ENCODE results near the gene NPBWR2. TPM values are rescaled to one million over a fixed set of nuclear protein-coding genes. Genes with fewer than 3 reads are reported as not detected.

Gene NPBWR2
- total and polyA plus RNA-seq, 9 donors = not detected

GRCh38 chr20:64084685-64085152, 22.6 kb downstream of the NPBWR2 start:
- DNase-seq = no peak
- Histone ChIP-seq H3K27me3 (no peaks in the 10 kb centered on the region), H3K4me1 (ENCODE audit: insufficient read depth) (no peaks in the 10 kb centered on the region), H3K4me3 (no peak overlapping the region), H3K36me3 (no peaks in the 10 kb centered on the region), H3K9me3 (no peaks in the 10 kb centered on the region), H3K27ac (no peak overlapping the region)
- TF ChIP-seq EP300 (IDR thresholded peaks at IDR 0.05) (no peak), POLR2A (IDR thresholded peaks at IDR 0.05) (no peak), CTCF (IDR thresholded peaks at IDR 0.05) (no peak)
- intact Hi-C loops (cut with DNase I) = no loop called here
- 7 to 10% (median 7%) methylated on average over 23 of the region's 23 CpGs for WGBS, 3 donors

- intact Hi-C loops (cut with DNase I) = no loop called here
- no peaks in the 10 kb centered on the region for H3K4me1 ChIP-seq (ENCODE audit: insufficient read depth)
- peak within 1 kb of the TSS; percentile 12 for H3K4me3 ChIP-seq
- H3K27me3 ChIP-seq = no peaks in the 10 kb centered on the region
- 2 to 3% (median 2%) methylated on average over 67 to 86 of the region's 86 CpGs for WGBS, 3 donors
- no peaks in the 10 kb centered on the region for H3K36me3 ChIP-seq
- no peak within 1 kb of the TSS for H3K27ac ChIP-seq
- TF ChIP-seq CTCF (IDR thresholded peaks at IDR 0.05) (no peak), POLR2A (IDR thresholded peaks at IDR 0.05) (no peak), EP300 (IDR thresholded peaks at IDR 0.05) (no peak)
- H3K9me3 ChIP-seq = no peaks in the 10 kb centered on the region
- DNase-seq = no peak
Observed at GRCh38 chr20:64083804-64084684, 23.3 kb downstream of the NPBWR2 start, which contains the start of gene LKAAEAR1. Gene LKAAEAR1, minus strand, starts transcription at chr20:64084398. Its CDS starts 179 bp downstream, at chr20:64084219.

GRCh38 chr20:64083378-64083803, 24.0 kb downstream of the NPBWR2 start:
- 0 to 1% (median 1%) methylated on average over 39 to 52 of the region's 52 CpGs for WGBS, 3 donors
- intact Hi-C loops (cut with DNase I) = no loop called here
- H3K4me1 ChIP-seq (ENCODE audit: insufficient read depth) = no peaks in the 10 kb centered on the region

More at GRCh38 chr20:64083378-64083803, 24.0 kb downstream of the NPBWR2 start:
- peak; percentile 39 to 78 (median 63) for DNase-seq
- Histone ChIP-seq H3K36me3 (no peaks in the 10 kb centered on the region), H3K4me3 (peak overlapping the region; percentile 12), H3K9me3 (no peaks in the 10 kb centered on the region), H3K27ac (no peak overlapping the region), H3K27me3 (no peaks in the 10 kb centered on the region)
- TF ChIP-seq EP300 (IDR thresholded peaks at IDR 0.05) (no peak), POLR2A (IDR thresholded peaks at IDR 0.05) (no peak), CTCF (IDR thresholded peaks at IDR 0.05) (peak in 2 of 3 donors; percentile 27 to 49)
